ENCODE results near the gene NUP50. TPM values are rescaled to one million over a fixed set of nuclear protein-coding genes. Genes with fewer than 3 reads are reported as not detected.

NUP50 gene, protein sequence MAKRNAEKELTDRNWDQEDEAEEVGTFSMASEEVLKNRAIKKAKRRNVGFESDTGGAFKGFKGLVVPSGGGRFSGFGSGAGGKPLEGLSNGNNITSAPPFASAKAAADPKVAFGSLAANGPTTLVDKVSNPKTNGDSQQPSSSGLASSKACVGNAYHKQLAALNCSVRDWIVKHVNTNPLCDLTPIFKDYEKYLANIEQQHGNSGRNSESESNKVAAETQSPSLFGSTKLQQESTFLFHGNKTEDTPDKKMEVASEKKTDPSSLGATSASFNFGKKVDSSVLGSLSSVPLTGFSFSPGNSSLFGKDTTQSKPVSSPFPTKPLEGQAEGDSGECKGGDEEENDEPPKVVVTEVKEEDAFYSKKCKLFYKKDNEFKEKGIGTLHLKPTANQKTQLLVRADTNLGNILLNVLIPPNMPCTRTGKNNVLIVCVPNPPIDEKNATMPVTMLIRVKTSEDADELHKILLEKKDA
- 10 to 100 TPM; 15.7 to 38.7 (median 19.1) TPM for polyA plus RNA-seq
- long read RNA-seq, donor 1, full-length matches to known transcripts = 11 of 19 reads
- long read RNA-seq, donor 1, partial matches to known transcripts = 8 of 19 reads
- long read RNA-seq, donor 1, other reads (novel, unspliced or antisense) = 0 of 19 reads
- long read RNA-seq, donor 2, full-length matches to known transcripts = 1 of 1 reads
- long read RNA-seq, donor 2, partial matches to known transcripts = 0 of 1 reads
- long read RNA-seq, donor 2, other reads (novel, unspliced or antisense) = 0 of 1 reads
- long read RNA-seq, donor 3, full-length matches to known transcripts = 4 of 4 reads
- long read RNA-seq, donor 3, partial matches to known transcripts = 0 of 4 reads
- long read RNA-seq, donor 3, other reads (novel, unspliced or antisense) = 0 of 4 reads
- long read RNA-seq, donor 4, full-length matches to known transcripts = 2 of 2 reads
- long read RNA-seq, donor 4, partial matches to known transcripts = 0 of 2 reads
- long read RNA-seq, donor 4, other reads (novel, unspliced or antisense) = 0 of 2 reads
- long read RNA-seq, donor 5, full-length matches to known transcripts = 6 of 6 reads
- long read RNA-seq, donor 5, partial matches to known transcripts = 0 of 6 reads
- long read RNA-seq, donor 5, other reads (novel, unspliced or antisense) = 0 of 6 reads
- long read RNA-seq, donor 6, full-length matches to known transcripts = 5 of 5 reads
- long read RNA-seq, donor 6, partial matches to known transcripts = 0 of 5 reads
- long read RNA-seq, donor 6, other reads (novel, unspliced or antisense) = 0 of 5 reads
- long read RNA-seq, donor 7, full-length matches to known transcripts = 9 of 9 reads
- long read RNA-seq, donor 7, partial matches to known transcripts = 0 of 9 reads
- long read RNA-seq, donor 7, other reads (novel, unspliced or antisense) = 0 of 9 reads
- long read RNA-seq, donor 8 = 0 reads
- long read RNA-seq, donor 9, full-length matches to known transcripts = 1 of 1 reads
- long read RNA-seq, donor 9, partial matches to known transcripts = 0 of 1 reads
- long read RNA-seq, donor 9, other reads (novel, unspliced or antisense) = 0 of 1 reads
- long read RNA-seq, donor 10, full-length matches to known transcripts = 7 of 7 reads
- long read RNA-seq, donor 10, partial matches to known transcripts = 0 of 7 reads
- long read RNA-seq, donor 10, other reads (novel, unspliced or antisense) = 0 of 7 reads

DNA sequence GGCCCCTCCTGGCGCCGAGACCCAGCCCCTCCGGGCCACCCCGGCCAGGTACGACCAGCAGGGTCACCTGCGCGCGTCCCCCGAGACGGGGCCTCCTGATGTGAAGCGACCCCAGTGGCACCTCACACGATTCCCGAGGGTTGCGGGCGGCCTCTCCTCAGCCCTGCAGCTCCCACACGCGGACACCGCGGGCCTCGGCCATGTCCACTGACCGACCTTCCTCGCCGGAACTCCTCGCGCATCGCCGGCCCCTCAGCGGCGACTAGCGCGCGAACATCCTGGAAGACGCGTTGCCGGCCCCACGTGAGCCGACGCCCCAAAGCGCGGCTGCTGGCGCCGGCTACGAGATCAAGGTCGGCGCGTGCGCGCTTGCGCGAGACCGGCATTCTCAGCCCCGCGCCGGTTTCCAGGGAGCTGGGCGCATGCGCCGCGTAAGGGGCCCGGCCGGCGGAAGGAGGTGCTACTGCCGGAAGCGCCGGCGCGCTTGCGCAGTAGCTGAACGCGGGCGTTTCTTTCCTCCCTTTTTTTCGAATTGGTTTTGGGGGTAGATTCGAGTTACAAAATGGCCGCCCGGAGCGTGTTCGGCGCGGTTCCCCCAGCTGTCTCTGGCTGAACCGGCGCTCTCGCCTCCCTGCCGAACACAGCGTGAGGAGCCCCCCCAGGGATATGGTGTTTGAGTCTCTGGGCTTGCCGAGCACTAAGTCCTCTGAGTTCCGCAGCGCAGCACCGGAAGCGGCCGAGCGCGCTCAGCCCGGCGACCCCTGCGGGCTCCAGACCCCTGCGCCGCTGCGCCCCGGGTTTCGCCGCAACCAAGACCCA is at the start of gene NUP50:
TSS of gene NUP50 (plus strand) at position 475 of the 819 bp plus-strand sequence. CDS start 4,253 bp downstream, outside the sequence.
- H3K4me1 ChIP-seq (ENCODE audit: control insufficient read depth in 3 of 3, insufficient read depth in 2 of 3, low read depth in 1 of 3, low read length in 2 of 3) = peaks cover 2 to 12% (median 9%) of the 10 kb centered on the region in 3 donors
- H3K9me3 ChIP-seq (ENCODE audit: control insufficient read depth in 2 of 2, insufficient read depth in 1 of 2, low read depth in 1 of 2, low read length in 1 of 2) = no peaks in the 10 kb centered on the region
- H3K36me3 ChIP-seq (ENCODE audit: control insufficient read depth in 3 of 3, insufficient read depth in 2 of 3, low read depth in 1 of 3, low read length in 3 of 3) = peaks cover 0 to 7% (median 0%) of the 10 kb centered on the region in 3 donors
- FAIRE-seq = no peak
- H3K27ac ChIP-seq (ENCODE audit: low read depth in 1 of 3, low read length in 2 of 3) = peak within 1 kb of the TSS; percentile 73 to 99 (median 89)
- H3K27me3 ChIP-seq (ENCODE audit: control insufficient read depth in 3 of 3, insufficient read depth in 3 of 3, low read length in 3 of 3) = no peaks in the 10 kb centered on the region
- peak; percentile 97 to 99 for DNase-seq
- 0 to 1% (median 1%) methylated on average over 82 to 100 of the region's 100 CpGs for WGBS, 3 donors
- peak within 1 kb of the TSS; percentile 83 to 98 (median 97) for H3K4me3 ChIP-seq (ENCODE audit: low read depth in 1 of 3, low read length in 3 of 3)

DNA sequence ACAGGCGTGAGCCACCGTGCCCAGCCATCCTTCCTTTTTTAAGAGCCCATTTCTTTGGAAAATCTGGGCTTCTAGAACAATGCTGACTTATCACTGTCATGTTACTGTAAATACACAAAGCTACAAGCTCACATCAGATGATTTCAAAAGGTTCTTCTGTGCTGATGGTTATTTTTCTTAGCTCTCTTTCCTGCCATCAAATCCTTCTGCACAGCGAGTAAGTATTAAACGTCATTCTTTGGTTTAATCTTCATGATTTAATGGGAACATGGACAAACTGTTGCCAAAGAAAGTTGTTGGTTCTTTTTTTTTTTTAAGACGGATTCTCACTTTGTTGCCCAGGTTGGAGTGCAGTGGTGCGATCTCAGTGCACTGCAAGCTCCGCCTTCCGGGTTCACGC is 43.3 kb upstream of the NUP50 start:
- WGBS, 3 donors = 87 to 88% (median 88%) methylated on average over 9 of the region's 9 CpGs
- FAIRE-seq (no peak), DNase-seq (no peak)
- no peak overlapping the region for H3K4me3 ChIP-seq (ENCODE audit: low read depth in 1 of 3, low read length in 3 of 3)
- H3K4me1 ChIP-seq (ENCODE audit: control insufficient read depth in 3 of 3, insufficient read depth in 2 of 3, low read depth in 1 of 3, low read length in 2 of 3) = no peaks in the 10 kb centered on the region
- no peaks in the 10 kb centered on the region for H3K36me3 ChIP-seq (ENCODE audit: control insufficient read depth in 3 of 3, insufficient read depth in 2 of 3, low read depth in 1 of 3, low read length in 3 of 3)
- H3K9me3 ChIP-seq (ENCODE audit: control insufficient read depth in 2 of 2, insufficient read depth in 1 of 2, low read depth in 1 of 2, low read length in 1 of 2) = no peaks in the 10 kb centered on the region
- no peak overlapping the region for H3K27ac ChIP-seq (ENCODE audit: low read depth in 1 of 3, low read length in 2 of 3)
- H3K27me3 ChIP-seq (ENCODE audit: control insufficient read depth in 3 of 3, insufficient read depth in 3 of 3, low read length in 3 of 3) = no peaks in the 10 kb centered on the region

DNA sequence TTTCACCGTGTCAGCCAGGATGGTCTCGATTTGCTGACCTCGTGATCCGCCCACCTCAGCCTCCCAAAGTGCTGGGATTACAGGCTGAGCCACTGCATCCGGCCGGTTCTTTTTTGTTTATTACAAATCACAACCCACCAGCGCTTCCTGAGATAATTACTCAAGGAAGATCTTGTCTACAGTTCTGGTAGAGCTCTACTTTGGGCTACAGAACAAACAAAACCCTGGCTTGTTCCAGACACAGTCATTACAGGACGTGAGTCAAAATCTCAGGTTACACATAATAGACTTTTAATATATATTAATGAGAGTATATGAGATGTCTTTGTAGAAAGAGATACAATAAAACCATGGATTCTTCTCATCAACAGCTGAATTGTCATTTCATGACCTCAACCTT is 42.8 kb upstream of the NUP50 start:
- WGBS, 3 donors = 67 to 90% (median 78%) methylated on average over 8 of the region's 8 CpGs
- H3K36me3 ChIP-seq (ENCODE audit: control insufficient read depth in 3 of 3, insufficient read depth in 2 of 3, low read depth in 1 of 3, low read length in 3 of 3) = no peaks in the 10 kb centered on the region
- H3K27me3 ChIP-seq (ENCODE audit: control insufficient read depth in 3 of 3, insufficient read depth in 3 of 3, low read length in 3 of 3) = no peaks in the 10 kb centered on the region
- no peak overlapping the region for H3K4me3 ChIP-seq (ENCODE audit: low read depth in 1 of 3, low read length in 3 of 3)
- no peaks in the 10 kb centered on the region for H3K4me1 ChIP-seq (ENCODE audit: control insufficient read depth in 3 of 3, insufficient read depth in 2 of 3, low read depth in 1 of 3, low read length in 2 of 3)
- H3K9me3 ChIP-seq (ENCODE audit: control insufficient read depth in 2 of 2, insufficient read depth in 1 of 2, low read depth in 1 of 2, low read length in 1 of 2) = no peaks in the 10 kb centered on the region
- DNase-seq (no peak), FAIRE-seq (no peak)
- H3K27ac ChIP-seq (ENCODE audit: low read depth in 1 of 3, low read length in 2 of 3) = no peak overlapping the region

DNA sequence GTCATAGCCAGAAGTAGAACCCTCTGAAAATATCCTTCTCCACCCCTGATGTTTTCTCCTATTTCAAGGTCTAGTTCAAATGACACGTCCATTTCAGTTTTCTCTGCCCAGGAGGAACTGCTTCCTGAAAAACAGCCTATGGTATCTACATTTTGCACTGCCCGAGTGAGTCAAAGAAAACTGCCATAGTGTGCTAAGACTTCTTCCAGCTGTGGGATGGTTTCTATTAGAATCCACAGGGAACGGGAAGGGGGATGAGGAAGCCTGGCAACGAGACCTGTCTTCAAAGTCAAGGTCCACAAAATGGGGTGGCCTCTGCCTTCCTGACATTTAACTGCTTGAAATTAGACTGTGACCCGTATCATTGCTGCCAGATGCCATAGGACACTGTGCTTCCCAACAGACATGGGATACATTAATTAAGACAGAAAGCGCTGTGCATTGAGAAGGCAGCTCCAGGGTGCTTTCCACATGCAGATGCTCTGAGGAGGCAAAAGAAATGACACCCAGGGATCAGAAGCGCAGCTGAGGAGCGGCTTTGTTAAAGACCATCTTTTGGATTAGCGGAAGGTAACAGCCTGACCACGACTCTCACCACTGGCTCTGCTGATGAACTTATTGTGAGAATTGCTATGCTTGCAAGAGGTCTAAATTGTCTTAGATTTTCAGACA is 39.4 kb upstream of the NUP50 start:
- DNase-seq (no peak), FAIRE-seq (no peak)
- Histone ChIP-seq H3K9me3 (ENCODE audit: control insufficient read depth in 2 of 2, insufficient read depth in 1 of 2, low read depth in 1 of 2, low read length in 1 of 2) (no peaks in the 10 kb centered on the region), H3K27ac (ENCODE audit: low read depth in 1 of 3, low read length in 2 of 3) (no peak overlapping the region), H3K4me3 (ENCODE audit: low read depth in 1 of 3, low read length in 3 of 3) (no peak overlapping the region), H3K4me1 (ENCODE audit: control insufficient read depth in 3 of 3, insufficient read depth in 2 of 3, low read depth in 1 of 3, low read length in 2 of 3) (no peaks in the 10 kb centered on the region), H3K36me3 (ENCODE audit: control insufficient read depth in 3 of 3, insufficient read depth in 2 of 3, low read depth in 1 of 3, low read length in 3 of 3) (no peaks in the 10 kb centered on the region), H3K27me3 (ENCODE audit: control insufficient read depth in 3 of 3, insufficient read depth in 3 of 3, low read length in 3 of 3) (no peaks in the 10 kb centered on the region)
- 60 to 68% (median 66%) methylated on average over 10 of the region's 10 CpGs for WGBS, 3 donors

DNA sequence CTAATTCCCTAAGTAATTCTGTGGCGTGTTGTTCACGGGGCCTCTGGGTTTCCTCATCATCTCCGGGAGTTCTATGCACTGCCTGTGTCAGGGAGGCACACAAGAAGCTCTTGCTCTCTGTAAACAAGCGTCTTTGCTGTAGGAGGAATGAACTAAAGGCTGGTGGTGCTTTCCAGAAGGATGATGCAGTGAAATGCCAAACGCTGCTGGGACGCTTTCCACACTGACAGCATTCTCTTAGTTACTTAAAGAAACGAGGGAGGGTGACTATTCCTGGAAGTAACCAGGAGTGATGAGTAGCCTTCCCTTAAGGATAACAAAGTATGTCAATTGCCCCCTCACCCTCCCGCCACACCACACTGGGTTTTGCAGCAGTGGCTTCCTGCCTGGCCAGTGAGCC is 38.5 kb upstream of the NUP50 start:
- H3K27me3 ChIP-seq (ENCODE audit: control insufficient read depth in 3 of 3, insufficient read depth in 3 of 3, low read length in 3 of 3) = no peaks in the 10 kb centered on the region
- DNase-seq = no peak
- H3K4me3 ChIP-seq (ENCODE audit: low read depth in 1 of 3, low read length in 3 of 3) = no peak overlapping the region
- no peaks in the 10 kb centered on the region for H3K4me1 ChIP-seq (ENCODE audit: control insufficient read depth in 3 of 3, insufficient read depth in 2 of 3, low read depth in 1 of 3, low read length in 2 of 3)
- no peak for FAIRE-seq
- WGBS, 3 donors = 38 to 53% (median 48%) methylated on average over 8 of the region's 8 CpGs
- H3K27ac ChIP-seq (ENCODE audit: low read depth in 1 of 3, low read length in 2 of 3) = no peak overlapping the region
- no peaks in the 10 kb centered on the region for H3K36me3 ChIP-seq (ENCODE audit: control insufficient read depth in 3 of 3, insufficient read depth in 2 of 3, low read depth in 1 of 3, low read length in 3 of 3)
- no peaks in the 10 kb centered on the region for H3K9me3 ChIP-seq (ENCODE audit: control insufficient read depth in 2 of 2, insufficient read depth in 1 of 2, low read depth in 1 of 2, low read length in 1 of 2)

DNA sequence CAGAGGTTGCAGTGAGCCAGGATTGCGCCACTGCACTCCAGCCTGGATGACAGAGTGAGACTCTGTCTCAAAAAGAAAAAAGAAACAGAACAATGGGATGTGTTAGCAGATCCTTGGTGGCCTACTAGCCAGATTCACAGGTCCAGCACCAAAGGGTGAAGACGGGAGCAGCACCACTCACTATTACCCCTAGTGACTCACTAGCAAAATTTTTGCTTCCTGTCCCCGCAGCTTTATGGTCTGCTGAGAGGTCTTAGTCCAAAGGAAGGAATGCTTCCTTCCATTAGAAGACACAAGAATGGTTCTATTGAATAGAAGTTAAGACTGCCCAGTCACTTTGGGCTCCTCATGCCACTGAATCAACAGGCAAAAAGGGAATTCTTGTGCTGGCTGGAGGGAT is 35.9 kb upstream of the NUP50 start:
- WGBS, 3 donors = 66 to 76% (median 67%) methylated on average over 3 of the region's 3 CpGs
- Histone ChIP-seq H3K27me3 (ENCODE audit: control insufficient read depth in 3 of 3, insufficient read depth in 3 of 3, low read length in 3 of 3) (no peaks in the 10 kb centered on the region), H3K4me1 (ENCODE audit: control insufficient read depth in 3 of 3, insufficient read depth in 2 of 3, low read depth in 1 of 3, low read length in 2 of 3) (no peaks in the 10 kb centered on the region), H3K4me3 (ENCODE audit: low read depth in 1 of 3, low read length in 3 of 3) (no peak overlapping the region), H3K36me3 (ENCODE audit: control insufficient read depth in 3 of 3, insufficient read depth in 2 of 3, low read depth in 1 of 3, low read length in 3 of 3) (no peaks in the 10 kb centered on the region), H3K27ac (ENCODE audit: low read depth in 1 of 3, low read length in 2 of 3) (no peak overlapping the region), H3K9me3 (ENCODE audit: control insufficient read depth in 2 of 2, insufficient read depth in 1 of 2, low read depth in 1 of 2, low read length in 1 of 2) (no peaks in the 10 kb centered on the region)
- no peak for DNase-seq
- FAIRE-seq = no peak
